ENCODE measurements around the gene ELK3.

DNA sequence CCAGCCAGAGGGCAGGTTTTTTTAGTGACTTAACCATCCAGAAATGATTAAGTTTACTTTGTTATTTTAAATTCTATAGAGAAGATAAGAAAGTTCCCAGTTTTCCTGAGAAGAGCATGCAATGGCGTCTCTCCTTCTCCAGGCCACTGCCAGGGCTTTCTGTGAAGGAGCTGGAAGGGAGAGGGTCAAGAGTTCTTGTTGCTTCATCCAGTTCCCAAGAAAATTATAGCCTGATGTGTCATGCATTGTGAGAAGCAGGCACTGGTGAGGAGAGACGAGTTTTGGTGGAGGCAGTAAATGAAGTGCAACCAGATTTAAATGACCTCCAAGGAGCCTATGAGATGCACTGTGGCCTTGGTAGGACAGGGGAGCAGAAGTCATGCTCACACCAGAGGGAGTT, 14.2 kb downstream of the ELK3 start:
- TF ChIP-seq, protein P1, sequence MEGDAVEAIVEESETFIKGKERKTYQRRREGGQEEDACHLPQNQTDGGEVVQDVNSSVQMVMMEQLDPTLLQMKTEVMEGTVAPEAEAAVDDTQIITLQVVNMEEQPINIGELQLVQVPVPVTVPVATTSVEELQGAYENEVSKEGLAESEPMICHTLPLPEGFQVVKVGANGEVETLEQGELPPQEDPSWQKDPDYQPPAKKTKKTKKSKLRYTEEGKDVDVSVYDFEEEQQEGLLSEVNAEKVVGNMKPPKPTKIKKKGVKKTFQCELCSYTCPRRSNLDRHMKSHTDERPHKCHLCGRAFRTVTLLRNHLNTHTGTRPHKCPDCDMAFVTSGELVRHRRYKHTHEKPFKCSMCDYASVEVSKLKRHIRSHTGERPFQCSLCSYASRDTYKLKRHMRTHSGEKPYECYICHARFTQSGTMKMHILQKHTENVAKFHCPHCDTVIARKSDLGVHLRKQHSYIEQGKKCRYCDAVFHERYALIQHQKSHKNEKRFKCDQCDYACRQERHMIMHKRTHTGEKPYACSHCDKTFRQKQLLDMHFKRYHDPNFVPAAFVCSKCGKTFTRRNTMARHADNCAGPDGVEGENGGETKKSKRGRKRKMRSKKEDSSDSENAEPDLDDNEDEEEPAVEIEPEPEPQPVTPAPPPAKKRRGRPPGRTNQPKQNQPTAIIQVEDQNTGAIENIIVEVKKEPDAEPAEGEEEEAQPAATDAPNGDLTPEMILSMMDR (IDR thresholded peaks at IDR 0.05), result no peak
- TF ChIP-seq POLR2A (IDR thresholded peaks at IDR 0.05), result no peak

All from body of pancreas (tissue), 4 donors.